H1 (cell line): Measurements from ENCODE around the gene AGFG1. TPM values are rescaled to one million over a fixed set of nuclear protein-coding genes. Genes with fewer than 3 reads are reported as not detected.

Experiments used
- BACH1 ChIP-seq: IDR thresholded peaks from 2 replicates; pipeline ENCODE4 v1.6.1; 2012; ENCODE audit warnings: low read length, improper control_type of control experiment
- CBX5 ChIP-seq: fragments of 300-800, 300-1000 bp; sonication (generic); IDR thresholded peaks from 2 replicates; pipeline ENCODE4 v1.7.1; 2016; ENCODE audit warnings: antibody characterized with exemption, low read length, low read depth
- EGR1 ChIP-seq: IDR thresholded peaks from 2 replicates; pipeline ENCODE4 v1.6.1; 2011; ENCODE audit warnings: low read depth, low read length, borderline replicate concordance
- GTF2F1 ChIP-seq: IDR thresholded peaks from 2 replicates; pipeline ENCODE4 v1.6.1; 2012; ENCODE audit warnings: low read depth, low read length, improper control_type of control experiment, borderline replicate concordance
- HDAC6 ChIP-seq: IDR thresholded peaks from one replicate; pipeline ENCODE4 v1.7.1; 2012; ENCODE audit warnings: low read depth, mild to moderate bottlenecking, inconsistent platforms, low read length, moderate library complexity
- POU5F1 ChIP-seq: IDR thresholded peaks from 2 replicates; pipeline ENCODE4 v1.6.1; 2011; ENCODE audit warnings: low read depth, mild to moderate bottlenecking, low read length, moderate library complexity
- RAD21 ChIP-seq, 2 experiments: IDR thresholded peaks in 1 of 2; conservative IDR thresholded peaks in 1 of 2; 2 replicates each; pipeline ENCODE4 v1.6.1; 2011; ENCODE audit warnings: low read depth in 2 of 2, low read length in 2 of 2, improper control_type of control experiment in 1 of 2, inconsistent platforms in 1 of 2, mild to moderate bottlenecking in 1 of 2, moderate library complexity in 1 of 2
- RFX5 ChIP-seq: IDR thresholded peaks from 2 replicates; pipeline ENCODE4 v1.6.1; 2011; ENCODE audit warnings: low read depth, low read length, improper control_type of control experiment, borderline replicate concordance
- SP2 ChIP-seq: IDR thresholded peaks from 2 replicates; pipeline ENCODE4 v1.6.1; 2012; ENCODE audit warnings: mild to moderate bottlenecking, low read length, inconsistent platforms
- TCF12 ChIP-seq: IDR thresholded peaks from 2 replicates; pipeline ENCODE4 v1.6.1; 2011; ENCODE audit warnings: low read depth, mild to moderate bottlenecking, low read length
- polyA plus RNA-seq, 7 experiments: library from polyadenylated mRNA; depleted of rRNA in 3 of 7; stranded (reverse) in 5 of 7; unstranded in 2 of 7; fragments of >200 nt in 5 of 7; fragments of 200-250 nt in 2 of 7; gene quantifications; 1 replicate in 5 of 7; 2 replicates in 1 of 7; 4 replicates in 1 of 7; pipeline versions ENCODE4 v1.2.1 to v1.2.3, GENCODE V29; 2011 to 2013; ENCODE audit warnings: missing spikeins in 2 of 7, mixed read lengths in 2 of 7
- total RNA-seq: library from RNA; stranded (reverse); fragmentation: NEBNext Ultra II Directional; extraction: Animal tissue kit (Norgen Biotek cat#: 25700); gene quantifications from 2 replicates; pipeline ENCODE4 v1.2.1, GENCODE V29; 2021
- TF ChIP-seq, protein P1 (sequence below): fragments of 300-600 bp; sonication (generic); IDR thresholded peaks from 2 replicates; pipeline ENCODE4 v1.7.1; 2012; ENCODE audit warnings: low read length, moderate library complexity, mild to moderate bottlenecking, inconsistent platforms; ENCODE audit not compliant: insufficient replicate concordance
- TF ChIP-seq, protein P2 (sequence below): IDR thresholded peaks from 2 replicates; pipeline ENCODE4 v1.6.1; 2012; ENCODE audit warnings: inconsistent platforms

The AGFG1 gene
- total and polyA plus RNA-seq, 2 of the 8 experiments (the other 6 are each of a cell fraction or from before 2014, with no cell fraction given): 102 to 147 TPM

DNA sequence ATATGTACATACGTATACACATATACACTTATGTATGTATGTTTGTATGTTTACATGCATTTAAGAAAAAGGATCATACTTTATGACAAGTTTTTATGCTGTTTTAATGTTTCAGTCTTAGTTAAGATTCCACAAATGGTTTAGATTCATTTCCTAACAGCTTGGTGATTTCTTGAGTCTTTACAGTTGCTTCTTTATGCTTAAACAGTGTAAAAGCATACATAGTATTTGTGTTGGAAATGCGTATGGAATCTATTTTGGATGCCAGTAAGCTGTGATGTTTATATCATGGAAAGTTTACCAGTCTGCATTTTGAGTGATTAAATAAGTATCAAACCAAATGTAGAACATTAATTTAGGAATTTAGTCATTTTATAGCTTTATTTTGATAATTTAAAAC lies 55.4 kb downstream of the AGFG1 start (continued):
- TF ChIP-seq, protein P1, sequence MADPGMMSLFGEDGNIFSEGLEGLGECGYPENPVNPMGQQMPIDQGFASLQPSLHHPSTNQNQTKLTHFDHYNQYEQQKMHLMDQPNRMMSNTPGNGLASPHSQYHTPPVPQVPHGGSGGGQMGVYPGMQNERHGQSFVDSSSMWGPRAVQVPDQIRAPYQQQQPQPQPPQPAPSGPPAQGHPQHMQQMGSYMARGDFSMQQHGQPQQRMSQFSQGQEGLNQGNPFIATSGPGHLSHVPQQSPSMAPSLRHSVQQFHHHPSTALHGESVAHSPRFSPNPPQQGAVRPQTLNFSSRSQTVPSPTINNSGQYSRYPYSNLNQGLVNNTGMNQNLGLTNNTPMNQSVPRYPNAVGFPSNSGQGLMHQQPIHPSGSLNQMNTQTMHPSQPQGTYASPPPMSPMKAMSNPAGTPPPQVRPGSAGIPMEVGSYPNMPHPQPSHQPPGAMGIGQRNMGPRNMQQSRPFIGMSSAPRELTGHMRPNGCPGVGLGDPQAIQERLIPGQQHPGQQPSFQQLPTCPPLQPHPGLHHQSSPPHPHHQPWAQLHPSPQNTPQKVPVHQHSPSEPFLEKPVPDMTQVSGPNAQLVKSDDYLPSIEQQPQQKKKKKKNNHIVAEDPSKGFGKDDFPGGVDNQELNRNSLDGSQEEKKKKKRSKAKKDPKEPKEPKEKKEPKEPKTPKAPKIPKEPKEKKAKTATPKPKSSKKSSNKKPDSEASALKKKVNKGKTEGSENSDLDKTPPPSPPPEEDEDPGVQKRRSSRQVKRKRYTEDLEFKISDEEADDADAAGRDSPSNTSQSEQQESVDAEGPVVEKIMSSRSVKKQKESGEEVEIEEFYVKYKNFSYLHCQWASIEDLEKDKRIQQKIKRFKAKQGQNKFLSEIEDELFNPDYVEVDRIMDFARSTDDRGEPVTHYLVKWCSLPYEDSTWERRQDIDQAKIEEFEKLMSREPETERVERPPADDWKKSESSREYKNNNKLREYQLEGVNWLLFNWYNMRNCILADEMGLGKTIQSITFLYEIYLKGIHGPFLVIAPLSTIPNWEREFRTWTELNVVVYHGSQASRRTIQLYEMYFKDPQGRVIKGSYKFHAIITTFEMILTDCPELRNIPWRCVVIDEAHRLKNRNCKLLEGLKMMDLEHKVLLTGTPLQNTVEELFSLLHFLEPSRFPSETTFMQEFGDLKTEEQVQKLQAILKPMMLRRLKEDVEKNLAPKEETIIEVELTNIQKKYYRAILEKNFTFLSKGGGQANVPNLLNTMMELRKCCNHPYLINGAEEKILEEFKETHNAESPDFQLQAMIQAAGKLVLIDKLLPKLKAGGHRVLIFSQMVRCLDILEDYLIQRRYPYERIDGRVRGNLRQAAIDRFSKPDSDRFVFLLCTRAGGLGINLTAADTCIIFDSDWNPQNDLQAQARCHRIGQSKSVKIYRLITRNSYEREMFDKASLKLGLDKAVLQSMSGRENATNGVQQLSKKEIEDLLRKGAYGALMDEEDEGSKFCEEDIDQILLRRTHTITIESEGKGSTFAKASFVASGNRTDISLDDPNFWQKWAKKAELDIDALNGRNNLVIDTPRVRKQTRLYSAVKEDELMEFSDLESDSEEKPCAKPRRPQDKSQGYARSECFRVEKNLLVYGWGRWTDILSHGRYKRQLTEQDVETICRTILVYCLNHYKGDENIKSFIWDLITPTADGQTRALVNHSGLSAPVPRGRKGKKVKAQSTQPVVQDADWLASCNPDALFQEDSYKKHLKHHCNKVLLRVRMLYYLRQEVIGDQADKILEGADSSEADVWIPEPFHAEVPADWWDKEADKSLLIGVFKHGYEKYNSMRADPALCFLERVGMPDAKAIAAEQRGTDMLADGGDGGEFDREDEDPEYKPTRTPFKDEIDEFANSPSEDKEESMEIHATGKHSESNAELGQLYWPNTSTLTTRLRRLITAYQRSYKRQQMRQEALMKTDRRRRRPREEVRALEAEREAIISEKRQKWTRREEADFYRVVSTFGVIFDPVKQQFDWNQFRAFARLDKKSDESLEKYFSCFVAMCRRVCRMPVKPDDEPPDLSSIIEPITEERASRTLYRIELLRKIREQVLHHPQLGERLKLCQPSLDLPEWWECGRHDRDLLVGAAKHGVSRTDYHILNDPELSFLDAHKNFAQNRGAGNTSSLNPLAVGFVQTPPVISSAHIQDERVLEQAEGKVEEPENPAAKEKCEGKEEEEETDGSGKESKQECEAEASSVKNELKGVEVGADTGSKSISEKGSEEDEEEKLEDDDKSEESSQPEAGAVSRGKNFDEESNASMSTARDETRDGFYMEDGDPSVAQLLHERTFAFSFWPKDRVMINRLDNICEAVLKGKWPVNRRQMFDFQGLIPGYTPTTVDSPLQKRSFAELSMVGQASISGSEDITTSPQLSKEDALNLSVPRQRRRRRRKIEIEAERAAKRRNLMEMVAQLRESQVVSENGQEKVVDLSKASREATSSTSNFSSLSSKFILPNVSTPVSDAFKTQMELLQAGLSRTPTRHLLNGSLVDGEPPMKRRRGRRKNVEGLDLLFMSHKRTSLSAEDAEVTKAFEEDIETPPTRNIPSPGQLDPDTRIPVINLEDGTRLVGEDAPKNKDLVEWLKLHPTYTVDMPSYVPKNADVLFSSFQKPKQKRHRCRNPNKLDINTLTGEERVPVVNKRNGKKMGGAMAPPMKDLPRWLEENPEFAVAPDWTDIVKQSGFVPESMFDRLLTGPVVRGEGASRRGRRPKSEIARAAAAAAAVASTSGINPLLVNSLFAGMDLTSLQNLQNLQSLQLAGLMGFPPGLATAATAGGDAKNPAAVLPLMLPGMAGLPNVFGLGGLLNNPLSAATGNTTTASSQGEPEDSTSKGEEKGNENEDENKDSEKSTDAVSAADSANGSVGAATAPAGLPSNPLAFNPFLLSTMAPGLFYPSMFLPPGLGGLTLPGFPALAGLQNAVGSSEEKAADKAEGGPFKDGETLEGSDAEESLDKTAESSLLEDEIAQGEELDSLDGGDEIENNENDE: no peak
- TF ChIP-seq POU5F1 (no peak), SP2 (no peak), TCF12 (no peak), EGR1 (no peak), BACH1 (no peak), GTF2F1 (no peak), RFX5 (no peak), RAD21 (IDR thresholded peaks at IDR 0.05 in 1 of 2, conservative IDR thresholded peaks at IDR 0.05 in 1 of 2; ENCODE audit: low read depth in 2 of 2, low read length in 2 of 2) (no peak), CBX5 (no peak), HDAC6 (no peak)
- TF ChIP-seq, protein P2, sequence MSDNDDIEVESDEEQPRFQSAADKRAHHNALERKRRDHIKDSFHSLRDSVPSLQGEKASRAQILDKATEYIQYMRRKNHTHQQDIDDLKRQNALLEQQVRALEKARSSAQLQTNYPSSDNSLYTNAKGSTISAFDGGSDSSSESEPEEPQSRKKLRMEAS: no peak
